ENCODE data around the gene HNF4A. TPM values are rescaled to one million over a fixed set of nuclear protein-coding genes. Genes with fewer than 3 reads are reported as not detected.

Gene HNF4A
- total RNA-seq, 4 donors from 2014 or later = not detected

GRCh38 chr20:44481719-44482416 is 126.4 kb downstream of the HNF4A start:
- no peak for TF ChIP-seq CTCF (IDR thresholded peaks at IDR 0.05; ENCODE audit: low read depth)

- no peak for TF ChIP-seq CTCF (IDR thresholded peaks at IDR 0.05; ENCODE audit: low read depth)
Measured at GRCh38 chr20:44483112-44483511, 127.6 kb downstream of the HNF4A start.

Small RNAs within 50 kb of the gene (small RNA-seq; reads per million reads assigned to genes)
- gene MIR3646 = not detected
- 0.49 reads per million for gene RF00019
- not detected for gene RPL37AP1

Other genes with a start within 250 kb of the HNF4A start
- 1 to 10 TPM in 3 of 4 donors, under 1 TPM in 1; 0.17 to 8.7 (median 4.0) TPM for gene JPH2, start 168.5 kb upstream of the HNF4A start, total RNA-seq
- 10 to 100 TPM; 39.0 to 61.4 (median 54.2) TPM for gene OSER1, start 144.9 kb upstream of the HNF4A start, total RNA-seq
- gene GDAP1L1, start 108.4 kb upstream of the HNF4A start, total RNA-seq = not detected
- gene FITM2, start 44.5 kb upstream of the HNF4A start, total RNA-seq = 10 to 100 TPM; 10.9 to 37.3 (median 24.0) TPM
- not detected for gene R3HDML, start 18.7 kb upstream of the HNF4A start, total RNA-seq
- 10 to 100 TPM; 19.2 to 28.0 (median 23.1) TPM for gene TTPAL, start 120.2 kb downstream of the HNF4A start, total RNA-seq
- gene SERINC3, start 166.4 kb downstream of the HNF4A start, total RNA-seq = 100 to 1,000 TPM; 137 to 178 (median 148) TPM
- 10 to 100 TPM; 70.2 to 98.0 (median 77.7) TPM for gene PKIG, start 226.9 kb downstream of the HNF4A start, total RNA-seq

All from subcutaneous adipose tissue (tissue), 4 donors.